ENCODE measurements around the gene SLC4A4.
A peak's percentile ranks its signal among the peaks of the same experiment; 100 is the strongest.

SLC4A4 gene

GRCh38 chr4:71550220-71551165 is 211.7 kb downstream of the SLC4A4 start:
- DNase-seq, result no peak

DNA sequence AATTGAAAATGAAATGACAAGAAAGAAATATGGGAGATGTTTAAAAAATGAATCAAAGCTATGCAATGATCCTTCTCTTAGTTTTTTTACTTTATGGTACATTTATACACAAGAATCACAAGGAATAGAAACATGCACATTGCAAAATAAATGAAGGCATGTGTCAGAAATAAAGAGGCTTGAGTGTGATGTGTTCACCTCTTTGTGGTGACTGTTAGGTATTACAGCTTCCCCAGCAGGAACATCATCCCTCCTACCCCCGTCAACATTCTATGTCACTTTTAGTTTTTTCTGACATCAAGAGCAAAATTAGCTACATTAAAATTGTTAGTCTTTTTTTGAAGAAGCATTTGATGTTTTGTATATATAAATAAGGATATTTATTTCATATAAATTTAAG is 214.8 kb downstream of the SLC4A4 start:
- DNase-seq, result peak; percentile 10

GRCh38 chr4:71554025-71554424 is 215.2 kb downstream of the SLC4A4 start:
- DNase-seq, result no peak

DNA sequence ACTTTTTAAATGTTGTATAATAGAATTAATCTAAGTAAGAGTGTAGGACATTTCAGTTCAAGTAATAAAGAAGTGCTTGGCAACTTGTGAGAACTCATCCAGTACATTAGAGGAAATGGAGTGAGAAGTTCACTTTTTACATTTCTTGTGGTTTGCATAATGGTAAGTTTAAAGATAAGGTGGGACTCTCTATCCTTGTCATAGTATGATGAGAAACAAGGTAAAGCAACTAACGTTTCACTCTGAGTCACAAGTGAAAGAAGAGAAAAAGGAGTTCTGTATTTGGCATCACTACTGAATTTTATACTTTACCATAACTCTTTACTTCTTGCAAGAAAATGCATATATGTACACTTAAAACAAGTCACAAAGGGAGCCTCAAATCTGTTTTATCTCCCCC is 219.4 kb downstream of the SLC4A4 start:
- no peak for DNase-seq

GRCh38 chr4:71559957-71560571 is 221.2 kb downstream of the SLC4A4 start:
- no peak for DNase-seq

DNA sequence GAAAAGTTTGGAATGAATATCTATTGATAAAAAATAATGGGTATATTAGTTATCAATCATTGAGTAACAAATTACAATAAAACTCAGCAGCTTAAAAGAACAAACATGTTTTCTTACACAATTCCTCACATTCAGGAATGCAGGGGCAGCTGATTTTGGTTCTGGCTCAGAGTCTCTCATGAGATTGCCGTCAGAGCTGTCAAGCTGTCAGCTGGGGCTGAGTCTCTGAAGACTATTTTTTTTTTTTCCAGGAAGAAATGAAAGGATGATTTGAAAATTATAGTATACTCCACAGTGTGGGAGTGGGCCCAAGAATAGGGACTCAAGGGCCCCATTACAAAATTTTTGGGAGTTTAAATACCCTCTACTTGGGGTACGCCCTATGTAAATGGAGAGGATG is 226.0 kb downstream of the SLC4A4 start:
- DNase-seq, result no peak

GRCh38 chr4:71566856-71567255 is 228.0 kb downstream of the SLC4A4 start:
- DNase-seq, result no peak

- DNase-seq, result no peak
Observed at GRCh38 chr4:71568131-71568530, 229.3 kb downstream of the SLC4A4 start.

DNA sequence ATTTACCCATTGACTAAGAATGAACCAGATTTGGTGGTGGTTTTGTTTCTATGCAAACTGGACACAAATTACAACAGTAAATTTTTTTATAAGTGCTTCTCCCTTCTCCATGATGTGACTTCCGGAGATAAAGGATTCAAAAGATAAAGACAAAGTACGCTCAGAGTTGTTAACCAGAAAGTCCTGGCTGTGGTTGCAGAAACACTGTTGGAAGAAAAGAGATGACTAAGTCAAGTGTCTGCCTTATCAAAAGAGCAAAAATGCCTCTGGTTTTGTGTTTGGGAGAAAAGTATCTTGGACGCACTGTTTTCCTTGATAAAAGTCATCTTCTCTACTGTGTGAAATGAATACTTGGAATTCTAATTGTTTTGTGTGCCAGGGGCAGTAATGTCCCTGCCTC is 231.7 kb downstream of the SLC4A4 start:
- no peak for DNase-seq

GRCh38 chr4:71571346-71571745 is 232.5 kb downstream of the SLC4A4 start:
- DNase-seq, result no peak

DNA sequence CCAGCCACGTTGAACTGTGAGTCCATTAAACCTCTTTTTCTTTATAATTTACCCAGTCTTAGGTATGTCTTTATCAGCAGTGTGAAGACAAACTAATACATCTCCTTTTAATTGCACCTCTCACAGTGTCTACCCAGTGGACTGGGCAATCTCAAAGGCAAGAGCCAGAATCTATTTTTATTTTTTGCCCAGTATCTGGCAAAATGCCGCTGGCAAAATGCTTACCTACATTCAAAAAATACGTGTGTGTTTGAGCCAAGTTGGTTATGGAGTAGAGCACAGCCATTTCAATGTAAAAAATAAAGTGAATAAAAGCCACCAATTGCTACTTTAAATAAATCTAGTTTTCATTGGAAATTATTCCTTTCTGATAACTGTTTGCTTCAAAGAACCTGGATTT is 245.2 kb downstream of the SLC4A4 start:
- DNase-seq, result no peak

GRCh38 chr4:71584585-71584984 is 245.8 kb downstream of the SLC4A4 start:
- DNase-seq, result no peak

GRCh38 chr4:71586087-71586763 is 247.4 kb downstream of the SLC4A4 start:
- peak; percentile 87 for DNase-seq

DNA sequence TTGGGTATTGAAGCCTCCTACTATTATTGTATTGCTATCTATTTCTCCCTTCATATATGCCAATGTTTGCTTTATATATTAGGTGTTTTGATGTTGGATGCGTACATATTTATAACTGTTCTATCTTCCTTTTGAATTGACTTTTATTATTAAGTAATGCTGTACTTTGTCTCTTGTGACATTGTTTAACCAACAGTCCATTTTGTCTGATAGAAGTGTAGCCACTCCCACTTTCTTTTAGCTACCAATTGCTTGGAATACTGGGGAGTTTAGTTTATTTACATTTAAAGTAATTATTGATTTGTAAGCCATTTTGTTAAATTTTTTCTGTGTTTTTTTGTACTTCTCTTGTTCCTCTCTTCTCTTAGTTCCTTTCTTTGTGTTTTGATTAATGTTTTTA is 249.2 kb downstream of the SLC4A4 start:
- DNase-seq, result no peak

DNA sequence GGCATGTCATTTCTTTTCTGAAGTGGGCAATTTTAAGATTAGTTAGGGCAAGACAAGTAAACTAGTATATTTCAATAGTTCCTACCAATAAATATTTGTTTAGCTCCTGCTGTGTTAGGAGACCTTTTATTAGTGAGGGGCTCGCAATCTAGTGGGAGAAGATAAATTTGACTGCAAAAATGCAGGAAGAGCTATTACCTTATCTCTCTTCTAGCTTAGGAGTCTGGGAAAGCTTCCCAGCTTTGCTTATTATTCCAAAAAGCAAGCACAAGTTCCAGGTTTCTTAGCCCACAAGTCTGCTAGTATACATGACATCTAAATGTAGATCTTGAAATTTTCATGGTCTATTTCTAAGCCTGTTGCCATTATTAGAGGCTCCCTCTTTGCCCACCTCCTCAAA is 254.0 kb downstream of the SLC4A4 start:
- DNase-seq, result no peak

DNA sequence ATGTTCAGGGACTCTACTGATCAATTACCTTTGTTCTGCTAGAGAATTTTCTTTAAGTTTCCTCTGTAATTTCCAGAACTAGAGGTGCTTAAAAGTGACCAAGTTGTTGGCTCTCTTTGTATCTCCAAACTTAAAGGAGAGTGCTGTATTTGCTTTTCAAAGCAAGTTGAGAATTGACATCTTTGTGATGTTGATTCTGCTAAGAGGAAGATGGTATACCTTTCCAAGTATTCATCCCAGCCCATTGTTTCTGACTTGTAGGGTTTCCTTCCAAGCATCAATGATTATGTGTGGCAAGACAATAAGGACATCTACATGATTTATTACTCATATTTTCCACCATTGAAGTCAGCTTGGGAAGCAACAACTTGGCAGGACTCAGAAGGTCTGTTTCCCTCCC is 254.5 kb downstream of the SLC4A4 start:
- no peak for DNase-seq

GRCh38 chr4:71595576-71596108 is 256.8 kb downstream of the SLC4A4 start:
- DNase-seq, result peak; percentile 98

- no peak for DNase-seq
Observed at GRCh38 chr4:71599578-71599977, 260.8 kb downstream of the SLC4A4 start.

GRCh38 chr4:71602289-71602900 is 263.6 kb downstream of the SLC4A4 start:
- DNase-seq, result no peak

DNA sequence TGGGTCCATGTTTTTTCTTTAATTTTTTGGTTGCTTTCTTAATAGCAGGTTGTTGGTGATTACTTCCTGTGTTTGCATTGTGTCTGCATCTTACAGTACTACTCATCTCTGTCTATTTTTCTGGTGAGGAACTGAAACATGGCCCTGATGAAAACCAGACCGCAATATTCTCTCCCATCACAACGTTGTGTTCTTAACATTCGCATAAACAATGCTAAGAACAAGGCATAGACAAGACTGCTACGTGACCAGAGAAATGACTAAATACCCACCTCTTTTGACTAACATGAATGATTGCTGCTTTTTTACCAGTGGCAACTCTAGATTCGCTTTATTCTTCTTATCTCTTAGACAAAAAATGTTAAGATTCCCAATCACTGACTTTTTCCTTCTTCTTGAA is 266.0 kb downstream of the SLC4A4 start:
- DNase-seq, result no peak

- no peak for DNase-seq
Observed at GRCh38 chr4:71607109-71607508, 268.3 kb downstream of the SLC4A4 start.

DNA sequence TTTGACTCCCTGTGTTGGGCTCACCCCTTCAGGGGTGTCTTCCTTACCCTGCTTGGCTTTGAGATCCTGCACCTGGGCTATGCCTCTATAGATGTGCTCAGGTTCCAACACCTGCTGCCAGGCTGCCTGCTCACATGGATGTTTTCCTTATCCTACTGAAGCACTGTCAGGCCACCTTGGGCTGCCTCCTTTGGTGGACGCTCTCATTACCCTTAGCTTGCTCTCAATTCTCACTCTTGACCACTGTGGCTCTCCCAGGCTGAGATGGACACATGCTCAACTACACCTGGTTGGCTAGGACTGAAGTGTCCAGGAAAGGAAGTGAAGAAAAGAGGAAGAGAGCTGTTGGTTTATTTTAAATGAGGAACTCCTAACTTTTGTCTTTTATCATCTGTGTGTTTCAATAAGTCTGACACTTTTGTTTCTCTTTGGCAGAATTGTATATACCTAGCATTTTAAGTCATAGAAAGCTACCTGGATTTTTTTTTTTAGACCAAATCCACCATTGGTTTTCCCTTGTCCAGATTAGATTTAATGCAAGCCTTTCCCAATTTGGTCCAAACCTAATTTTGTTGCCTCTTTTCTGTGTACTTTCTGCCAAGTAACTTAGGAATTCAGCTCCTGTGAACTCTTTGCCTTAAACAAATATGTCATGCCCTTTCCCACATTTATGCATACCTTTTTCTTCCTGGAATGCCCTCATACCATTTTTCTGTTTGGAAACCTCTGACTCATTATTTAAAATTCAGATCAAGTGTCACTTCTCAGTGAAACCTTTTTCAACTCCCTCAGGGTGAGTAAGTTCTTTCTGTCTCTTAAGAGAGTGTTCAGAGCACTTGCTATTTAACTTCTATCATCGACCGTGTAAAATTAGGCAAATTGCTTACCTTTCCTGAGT is 269.2 kb downstream of the SLC4A4 start:
- peak; percentile 9 for DNase-seq

Data from DMS153 (cell line).